ENCODE results near the gene SNAI3. TPM values are rescaled to one million over a fixed set of nuclear protein-coding genes. Genes with fewer than 3 reads are reported as not detected.

SNAI3 gene
- total RNA-seq, 1 experiment from 2014 or later: 9.1 TPM

- Mint-ChIP-seq H3K4me3 (no peak overlapping the region), H3K27ac (no peak overlapping the region), H3K27me3 (ENCODE audit: low read depth) (no peaks in the 10 kb centered on the region), H3K4me1 (no peaks in the 10 kb centered on the region), H3K36me3 (peaks cover 12% of the 10 kb centered on the region), H3K9me3 (no peaks in the 10 kb centered on the region)
- ATAC-seq: no peak
- ChIA-PET POLR2A (no interaction called here), CTCF (interaction anchor here (5.1 kb wide), 1 partner anchor 16 kb away, joined by 41 read pairs; no protein-coding TSS in a partner anchor)
- TF ChIP-seq ZNF425 (CRISPR knock-in tag; conservative IDR thresholded peaks at IDR 0.05) (no peak), ZBTB21 (CRISPR knock-in tag; IDR thresholded peaks at IDR 0.05; ENCODE audit: borderline replicate concordance) (no peak), ZMAT4 (CRISPR knock-in tag; IDR thresholded peaks at IDR 0.05) (no peak), SMAD4 (CRISPR knock-in tag; IDR thresholded peaks at IDR 0.05) (no peak)
- TF ChIP-seq, protein P1, sequence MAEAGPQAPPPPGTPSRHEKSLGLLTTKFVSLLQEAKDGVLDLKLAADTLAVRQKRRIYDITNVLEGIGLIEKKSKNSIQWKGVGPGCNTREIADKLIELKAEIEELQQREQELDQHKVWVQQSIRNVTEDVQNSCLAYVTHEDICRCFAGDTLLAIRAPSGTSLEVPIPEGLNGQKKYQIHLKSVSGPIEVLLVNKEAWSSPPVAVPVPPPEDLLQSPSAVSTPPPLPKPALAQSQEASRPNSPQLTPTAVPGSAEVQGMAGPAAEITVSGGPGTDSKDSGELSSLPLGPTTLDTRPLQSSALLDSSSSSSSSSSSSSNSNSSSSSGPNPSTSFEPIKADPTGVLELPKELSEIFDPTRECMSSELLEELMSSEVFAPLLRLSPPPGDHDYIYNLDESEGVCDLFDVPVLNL (CRISPR knock-in tag; IDR thresholded peaks at IDR 0.05; ENCODE audit: borderline replicate concordance, low read depth): no peak
- TF ChIP-seq, protein P2, sequence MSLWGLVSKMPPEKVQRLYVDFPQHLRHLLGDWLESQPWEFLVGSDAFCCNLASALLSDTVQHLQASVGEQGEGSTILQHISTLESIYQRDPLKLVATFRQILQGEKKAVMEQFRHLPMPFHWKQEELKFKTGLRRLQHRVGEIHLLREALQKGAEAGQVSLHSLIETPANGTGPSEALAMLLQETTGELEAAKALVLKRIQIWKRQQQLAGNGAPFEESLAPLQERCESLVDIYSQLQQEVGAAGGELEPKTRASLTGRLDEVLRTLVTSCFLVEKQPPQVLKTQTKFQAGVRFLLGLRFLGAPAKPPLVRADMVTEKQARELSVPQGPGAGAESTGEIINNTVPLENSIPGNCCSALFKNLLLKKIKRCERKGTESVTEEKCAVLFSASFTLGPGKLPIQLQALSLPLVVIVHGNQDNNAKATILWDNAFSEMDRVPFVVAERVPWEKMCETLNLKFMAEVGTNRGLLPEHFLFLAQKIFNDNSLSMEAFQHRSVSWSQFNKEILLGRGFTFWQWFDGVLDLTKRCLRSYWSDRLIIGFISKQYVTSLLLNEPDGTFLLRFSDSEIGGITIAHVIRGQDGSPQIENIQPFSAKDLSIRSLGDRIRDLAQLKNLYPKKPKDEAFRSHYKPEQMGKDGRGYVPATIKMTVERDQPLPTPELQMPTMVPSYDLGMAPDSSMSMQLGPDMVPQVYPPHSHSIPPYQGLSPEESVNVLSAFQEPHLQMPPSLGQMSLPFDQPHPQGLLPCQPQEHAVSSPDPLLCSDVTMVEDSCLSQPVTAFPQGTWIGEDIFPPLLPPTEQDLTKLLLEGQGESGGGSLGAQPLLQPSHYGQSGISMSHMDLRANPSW (CRISPR knock-in tag; conservative IDR thresholded peaks at IDR 0.05; ENCODE audit: low read depth): no peak
- no peak for DNase-seq (ENCODE audit: low spot score)
Observed at GRCh38 chr16:88721236-88721635, 34.9 kb upstream of the SNAI3 start.

DNA sequence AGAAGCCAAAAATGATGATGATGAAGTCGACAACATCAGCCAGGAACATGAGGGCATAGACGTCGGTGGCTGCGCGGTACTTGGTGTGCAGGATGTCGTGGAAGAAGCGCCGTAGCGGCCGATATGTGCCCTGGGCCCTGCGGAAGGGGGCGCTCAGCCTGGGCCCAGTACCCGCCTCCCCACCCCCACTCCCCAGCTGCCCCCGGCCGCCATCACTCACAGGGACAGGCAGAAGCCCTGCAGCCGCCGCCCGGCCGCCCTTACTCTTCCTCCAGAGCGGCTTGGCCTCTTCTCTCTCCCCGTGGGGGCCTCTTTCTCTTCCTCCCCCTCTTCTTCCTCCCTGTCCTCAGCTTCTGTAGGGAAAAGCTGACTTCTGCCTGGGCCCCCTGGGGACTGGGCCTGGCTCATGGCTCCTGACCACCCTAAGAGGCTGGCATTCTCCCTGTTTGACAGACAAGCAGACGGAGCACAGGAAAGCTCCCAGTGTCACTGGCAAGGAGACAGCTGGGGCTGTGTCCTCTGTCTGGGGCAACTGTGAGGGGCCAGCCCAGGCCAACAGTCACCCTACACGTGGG, 34.2 kb upstream of the SNAI3 start:
- TF ChIP-seq ATF1 (CRISPR knock-in tag; IDR thresholded peaks at IDR 0.05): no peak
- TF ChIP-seq NFE2L1 (CRISPR knock-in tag; IDR thresholded peaks at IDR 0.05): no peak
- TF ChIP-seq FOXP1 (CRISPR knock-in tag; IDR thresholded peaks at IDR 0.05; ENCODE audit: borderline replicate concordance): no peak
- TF ChIP-seq, protein P3, sequence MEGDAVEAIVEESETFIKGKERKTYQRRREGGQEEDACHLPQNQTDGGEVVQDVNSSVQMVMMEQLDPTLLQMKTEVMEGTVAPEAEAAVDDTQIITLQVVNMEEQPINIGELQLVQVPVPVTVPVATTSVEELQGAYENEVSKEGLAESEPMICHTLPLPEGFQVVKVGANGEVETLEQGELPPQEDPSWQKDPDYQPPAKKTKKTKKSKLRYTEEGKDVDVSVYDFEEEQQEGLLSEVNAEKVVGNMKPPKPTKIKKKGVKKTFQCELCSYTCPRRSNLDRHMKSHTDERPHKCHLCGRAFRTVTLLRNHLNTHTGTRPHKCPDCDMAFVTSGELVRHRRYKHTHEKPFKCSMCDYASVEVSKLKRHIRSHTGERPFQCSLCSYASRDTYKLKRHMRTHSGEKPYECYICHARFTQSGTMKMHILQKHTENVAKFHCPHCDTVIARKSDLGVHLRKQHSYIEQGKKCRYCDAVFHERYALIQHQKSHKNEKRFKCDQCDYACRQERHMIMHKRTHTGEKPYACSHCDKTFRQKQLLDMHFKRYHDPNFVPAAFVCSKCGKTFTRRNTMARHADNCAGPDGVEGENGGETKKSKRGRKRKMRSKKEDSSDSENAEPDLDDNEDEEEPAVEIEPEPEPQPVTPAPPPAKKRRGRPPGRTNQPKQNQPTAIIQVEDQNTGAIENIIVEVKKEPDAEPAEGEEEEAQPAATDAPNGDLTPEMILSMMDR (IDR thresholded peaks at IDR 0.05): no peak
- no peak for TF ChIP-seq FOXP4 (CRISPR knock-in tag; IDR thresholded peaks at IDR 0.05)
- TF ChIP-seq IRF2 (CRISPR knock-in tag; IDR thresholded peaks at IDR 0.05; ENCODE audit: borderline replicate concordance, low read depth): no peak
- TF ChIP-seq, protein P4, sequence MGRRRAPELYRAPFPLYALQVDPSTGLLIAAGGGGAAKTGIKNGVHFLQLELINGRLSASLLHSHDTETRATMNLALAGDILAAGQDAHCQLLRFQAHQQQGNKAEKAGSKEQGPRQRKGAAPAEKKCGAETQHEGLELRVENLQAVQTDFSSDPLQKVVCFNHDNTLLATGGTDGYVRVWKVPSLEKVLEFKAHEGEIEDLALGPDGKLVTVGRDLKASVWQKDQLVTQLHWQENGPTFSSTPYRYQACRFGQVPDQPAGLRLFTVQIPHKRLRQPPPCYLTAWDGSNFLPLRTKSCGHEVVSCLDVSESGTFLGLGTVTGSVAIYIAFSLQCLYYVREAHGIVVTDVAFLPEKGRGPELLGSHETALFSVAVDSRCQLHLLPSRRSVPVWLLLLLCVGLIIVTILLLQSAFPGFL (CRISPR knock-in tag; IDR thresholded peaks at IDR 0.05; ENCODE audit: borderline replicate concordance): no peak
- TF ChIP-seq GTF2I (CRISPR knock-in tag; conservative IDR thresholded peaks at IDR 0.05): no peak
- TF ChIP-seq JAZF1 (CRISPR knock-in tag; IDR thresholded peaks at IDR 0.05): no peak
- no peak for TF ChIP-seq MXD4 (CRISPR knock-in tag; IDR thresholded peaks at IDR 0.05; ENCODE audit: borderline replicate concordance)
- CTCF ChIA-PET: interaction anchor here (5.1 kb wide), 1 partner anchor 17 kb away, joined by 41 read pairs; no protein-coding TSS in a partner anchor
- POLR2A ChIA-PET: no interaction called here
- ATAC-seq: no peak
- Mint-ChIP-seq H3K4me3 (no peak overlapping the region), H3K9me3 (no peaks in the 10 kb centered on the region), H3K27ac (no peak overlapping the region), H3K27me3 (ENCODE audit: low read depth) (no peaks in the 10 kb centered on the region), H3K36me3 (peaks cover 12% of the 10 kb centered on the region), H3K4me1 (no peaks in the 10 kb centered on the region)
- no peak for DNase-seq (ENCODE audit: low spot score)
